Kidney (tissue), 14 donors: ENCODE results near the gene CLEC10A. TPM values are rescaled to one million over a fixed set of nuclear protein-coding genes. Genes with fewer than 3 reads are reported as not detected.

ENCODE experiments used
- DNase-seq, 5 donors: peaks; one replicate each; pipeline ENCODE4 v3.0.0-alpha.2; 2013 to 2020
- FAIRE-seq: peaks from 2 replicates; lab custom pipeline; 2012; peaks lifted over from hg19 to GRCh38; lab: Jason Lieb, UNC
- H3K27ac ChIP-seq, 2 donors: one replicate each; pipeline ENCODE4 v1.7.0; 2013; ENCODE audit warnings: low read depth in 2 of 2, low read length in 2 of 2, inconsistent platforms in 1 of 2
- H3K27me3 ChIP-seq: one replicate; pipeline ENCODE4 v1.7.1; 2013; ENCODE audit warnings: low read length, inconsistent platforms; ENCODE audit not compliant: control insufficient read depth, insufficient read depth
- H3K36me3 ChIP-seq, 3 donors: one replicate each; pipeline versions ENCODE4 v1.7.0 to v1.7.1; 2013; ENCODE audit warnings: low read length in 3 of 3, control low read depth in 1 of 3, inconsistent platforms in 1 of 3; ENCODE audit not compliant: insufficient read depth in 3 of 3, control insufficient read depth in 2 of 3
- H3K4me1 ChIP-seq, 3 donors: one replicate each; pipeline versions ENCODE4 v1.7.0 to v1.7.1; 2013; ENCODE audit warnings: low read length in 3 of 3, inconsistent platforms in 1 of 3, low read depth in 1 of 3; ENCODE audit not compliant: control insufficient read depth in 2 of 3, insufficient read depth in 2 of 3
- H3K4me3 ChIP-seq, 3 donors: one replicate each; pipeline versions ENCODE4 v1.7.0 to v1.8.1; 2013; ENCODE audit warnings: low read length in 3 of 3, control low read depth in 1 of 3, inconsistent platforms in 1 of 3
- H3K9ac ChIP-seq, 3 donors: one replicate each; pipeline versions ENCODE4 v1.7.0 to v1.7.1; 2013; ENCODE audit warnings: low read length in 3 of 3, control low read depth in 1 of 3, inconsistent platforms in 1 of 3
- H3K9me3 ChIP-seq, 3 donors: one replicate each; pipeline versions ENCODE4 v1.7.0 to v1.7.1; 2013; ENCODE audit warnings: low read length in 3 of 3, control low read depth in 1 of 3, inconsistent platforms in 1 of 3; ENCODE audit not compliant: control insufficient read depth in 2 of 3, insufficient read depth in 1 of 3
- CTCF ChIP-seq: IDR thresholded peaks from 3 replicates; pipeline ENCODE4 v1.5.1; 2012; ENCODE audit warnings: mild to moderate bottlenecking, moderate library complexity, borderline replicate concordance; ENCODE audit not compliant: insufficient read depth; ENCODE audit errors: extremely low read depth
- intact Hi-C: fragments of 100-400 bp; cut with DNase I; formaldehyde crosslinking; loops from one replicate; pipeline ENCODE4 v1.11.1; 2022
- polyA plus RNA-seq: library from polyadenylated mRNA; stranded (reverse); fragments of 350-450 nt; fragmentation: Illumina TruSeq; extraction: RNeasy Lipid Tissue Mini Kit (QIAGEN cat#74804); gene quantifications from one replicate; pipeline ENCODE4 v1.2.3, GENCODE V29; 2014; ENCODE audit warnings: low read depth, low replicate concordance; ENCODE audit not compliant: insufficient read depth
- total RNA-seq: library from RNA; stranded (reverse); fragmentation: NEBNext Ultra II Directional; extraction: Animal tissue kit (Norgen Biotek cat#: 25700); gene quantifications from one replicate; pipeline ENCODE4 v1.2.1, GENCODE V29; 2021
- donor health status: control.
- donor health status: control.
- donor health status: control.
- donor health status: control.
- donor health status: control.
- donor health status: DM: yes; HTN: yes; CAD: no.
- donor health status: Normal renal cell carcinoma (clear cell type).

Gene CLEC10A
- total and polyA plus RNA-seq, 2 donors from 2014 or later, result 1.5 to 16.1 TPM

DNA sequence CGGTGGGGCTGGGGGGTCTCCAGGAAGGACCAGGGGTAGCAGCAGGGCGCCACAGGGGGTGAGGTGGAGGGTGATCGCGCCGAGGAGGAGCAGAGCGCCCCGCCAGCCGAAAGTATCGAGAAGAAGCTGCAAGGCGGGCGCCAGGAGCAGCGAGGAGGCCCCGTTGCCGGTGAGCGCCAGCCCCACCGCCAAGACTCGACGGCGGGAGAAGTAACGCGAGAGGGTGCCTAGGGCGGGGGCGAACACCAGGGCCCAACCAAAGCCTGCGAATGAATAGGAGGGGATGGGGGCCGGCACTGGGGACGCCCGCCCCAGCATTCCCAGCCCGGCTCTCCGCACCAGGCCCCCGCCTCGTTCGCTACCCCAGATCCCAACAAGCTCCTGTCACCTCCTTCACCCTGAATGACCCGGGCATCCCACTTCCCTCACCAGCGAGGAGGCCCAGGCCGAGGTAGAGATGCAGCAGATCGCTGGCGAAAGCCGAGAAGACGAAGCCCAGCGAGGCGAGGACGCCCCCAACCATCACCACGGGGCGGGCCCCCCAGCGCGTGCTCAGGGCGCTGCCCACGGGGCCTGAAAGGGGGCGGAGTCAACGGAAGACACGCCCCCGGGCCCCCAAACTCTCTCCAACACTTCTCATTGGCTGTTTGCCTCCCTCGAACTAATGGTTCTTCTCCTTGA lies 37.4 kb downstream of the CLEC10A start:
- no peak for FAIRE-seq
- no peaks in the 10 kb centered on the region for H3K9me3 ChIP-seq
- TF ChIP-seq CTCF, result no peak
- no peak overlapping the region for H3K9ac ChIP-seq
- H3K27ac ChIP-seq, result no peak overlapping the region
- intact Hi-C loops, result no loop called here
- peaks cover 7% of the 10 kb centered on the region for H3K27me3 ChIP-seq
- H3K36me3 ChIP-seq, result no peaks in the 10 kb centered on the region
- H3K4me3 ChIP-seq, result peak overlapping the region in 2 of 3 donors; percentile 34 to 53
- peaks cover 3 to 24% (median 22%) of the 10 kb centered on the region in 3 donors for H3K4me1 ChIP-seq
- peak in 3 of 5 donors; percentile 27 to 80 (median 46) for DNase-seq

- no peaks in the 10 kb centered on the region for H3K36me3 ChIP-seq
- H3K4me3 ChIP-seq, result no peak overlapping the region
- no peak overlapping the region for H3K27ac ChIP-seq
- TF ChIP-seq CTCF, result no peak
- peak in 4 of 5 donors; percentile 46 to 77 (median 63) for DNase-seq
- H3K4me1 ChIP-seq, result peaks cover 3 to 24% (median 22%) of the 10 kb centered on the region in 3 donors
- no peak overlapping the region for H3K9ac ChIP-seq
- H3K9me3 ChIP-seq, result no peaks in the 10 kb centered on the region
- no peak for FAIRE-seq
- H3K27me3 ChIP-seq, result peaks cover 7% of the 10 kb centered on the region
- intact Hi-C loops, result no loop called here
Measured at GRCh38 chr17:7041607-7042500, 38.2 kb downstream of the CLEC10A start.

DNA sequence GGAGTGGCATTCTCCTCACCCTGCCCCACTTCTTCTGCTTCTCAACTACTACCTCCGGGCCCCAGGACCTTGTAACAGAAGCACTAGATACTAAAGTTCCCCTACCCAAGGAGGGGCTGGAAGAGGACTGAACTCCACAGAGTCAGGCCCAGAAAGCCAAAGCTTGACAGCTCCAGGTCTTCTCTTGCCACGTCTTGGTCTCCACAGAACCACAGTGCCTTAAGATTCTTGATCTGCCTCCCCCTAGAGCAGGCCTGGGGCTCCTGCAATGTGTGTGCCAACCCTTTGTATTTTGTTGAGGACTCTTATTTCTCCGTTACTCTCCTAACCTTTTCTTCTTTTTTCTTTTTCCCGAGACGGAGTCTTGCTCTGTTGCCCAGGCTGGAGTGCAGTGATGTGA lies 40.2 kb downstream of the CLEC10A start:
- DNase-seq (no peak), FAIRE-seq (no peak)
- peaks cover 7% of the 10 kb centered on the region for H3K27me3 ChIP-seq
- H3K36me3 ChIP-seq, result no peaks in the 10 kb centered on the region
- H3K4me3 ChIP-seq, result no peak overlapping the region
- no peak for TF ChIP-seq CTCF
- no peaks in the 10 kb centered on the region for H3K9me3 ChIP-seq
- peak overlapping the region; percentile 33 to 80 for H3K27ac ChIP-seq
- H3K4me1 ChIP-seq, result peaks cover 0 to 24% (median 22%) of the 10 kb centered on the region in 3 donors
- intact Hi-C loops, result no loop called here
- H3K9ac ChIP-seq, result no peak overlapping the region
